Stimulated activated naive CD4-positive, alpha-beta T cell (primary cell): ENCODE measurements around the gene CREB5.
"Not testable (repeated sequence)": the region's sequence is repeated elsewhere in the genome, so short reads cannot be mapped to it uniquely, and the experiment has no call there.

Experiments
- DNase-seq, 6 experiments: peaks; one replicate each; lab custom pipeline; 2025; lab: John Stamatoyannopoulos, UW

Gene CREB5

DNA sequence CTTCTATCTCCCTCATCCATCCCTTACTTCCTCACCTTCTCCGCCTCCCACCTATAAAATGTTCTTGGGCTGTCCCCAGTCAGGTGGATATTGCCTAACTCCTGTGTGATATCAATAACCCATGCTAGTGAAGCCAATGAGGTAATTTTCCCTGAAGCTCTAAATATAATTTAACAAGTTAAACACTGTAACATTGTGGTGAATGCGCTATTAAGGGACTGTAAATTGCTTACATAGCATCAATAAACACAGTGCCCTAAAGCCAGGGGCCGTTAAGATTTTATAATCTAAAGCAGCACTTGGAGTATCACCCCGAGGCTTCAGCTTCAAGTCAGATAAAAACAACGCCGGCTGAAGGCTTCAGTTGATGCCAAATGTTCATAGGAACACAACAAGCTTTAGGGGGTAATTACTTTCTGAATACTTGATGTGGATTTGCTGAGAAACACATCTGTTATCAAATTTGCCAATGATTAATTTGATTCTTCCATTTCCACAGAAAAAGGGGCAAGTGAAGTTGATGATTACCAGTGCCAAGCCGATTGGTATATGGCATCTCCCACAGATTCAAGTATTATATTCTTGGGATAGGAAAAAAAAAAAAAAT is 138.4 kb downstream of the CREB5 start:
- DNase-seq: no peak

DNA sequence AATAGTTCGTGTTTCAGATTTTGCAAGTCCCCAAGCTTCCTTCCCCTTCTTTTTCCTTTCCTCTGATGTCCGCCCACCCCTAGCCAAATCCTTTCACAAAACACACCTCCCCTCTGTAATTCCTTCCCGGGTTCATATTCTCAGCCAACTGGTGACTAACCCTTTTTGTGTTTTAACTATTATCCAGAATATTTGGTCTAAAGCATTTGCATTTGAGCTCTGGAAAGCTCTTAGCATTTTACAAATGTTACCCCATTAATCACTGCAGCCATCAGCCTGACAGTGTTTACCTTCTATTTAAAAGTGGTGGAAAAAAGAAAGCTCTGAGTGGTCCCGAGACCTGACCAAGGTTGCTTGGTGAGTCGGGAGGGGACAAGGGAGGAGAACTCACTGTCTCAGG is 139.0 kb downstream of the CREB5 start:
- no peak for DNase-seq

DNA sequence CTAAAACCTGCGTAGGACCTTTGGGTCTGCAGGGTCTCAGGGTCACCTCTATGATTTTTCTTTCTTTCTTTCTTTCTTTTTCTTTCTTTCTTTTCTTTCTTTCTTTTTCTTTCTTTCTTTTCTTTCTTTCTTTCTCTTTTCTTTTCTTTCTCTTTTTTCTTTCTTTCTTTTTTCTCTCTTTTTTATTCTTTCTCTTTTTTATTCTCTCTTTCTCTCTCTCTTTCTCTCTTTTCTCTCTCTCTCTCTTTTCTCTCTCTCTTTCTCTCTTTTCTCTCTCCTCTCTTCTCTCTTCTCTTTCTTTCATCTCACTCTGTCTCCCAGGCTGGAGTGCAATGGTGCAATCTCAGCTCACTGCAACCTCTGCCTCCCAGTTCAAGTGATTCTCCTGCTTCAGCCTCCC is 139.4 kb downstream of the CREB5 start:
- DNase-seq: not testable (repeated sequence)

DNA sequence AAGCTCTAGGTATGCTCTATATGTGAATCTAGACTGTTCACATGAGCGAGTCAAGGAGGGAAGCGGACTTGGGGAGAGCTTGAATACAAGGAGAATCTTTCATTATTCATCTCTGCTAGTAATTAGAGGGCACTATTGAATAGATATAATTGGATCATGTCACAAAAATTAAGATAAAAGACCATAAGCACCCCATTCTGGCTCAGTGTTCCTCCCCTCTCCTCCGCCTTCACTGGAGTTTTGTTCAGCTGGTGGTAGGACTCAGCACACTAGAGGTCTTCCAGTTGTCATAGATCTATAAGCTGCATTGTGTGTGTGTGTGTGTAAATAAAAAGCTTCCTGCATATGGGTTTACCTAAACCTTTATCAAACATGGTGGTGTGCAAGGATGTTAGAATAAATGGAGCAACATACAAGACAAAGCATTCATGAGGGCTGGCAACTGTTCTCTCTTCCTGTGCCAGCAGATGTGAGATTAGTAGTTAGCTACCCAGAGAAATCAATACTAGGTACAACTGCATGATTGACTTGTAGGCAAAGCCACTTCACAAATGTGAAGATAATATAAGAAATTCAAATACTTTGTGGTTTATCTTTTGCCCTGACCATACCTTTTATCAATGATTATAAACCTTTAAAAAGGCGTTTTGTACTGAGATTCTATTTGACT is 142.6 kb downstream of the CREB5 start:
- DNase-seq: no peak

DNA sequence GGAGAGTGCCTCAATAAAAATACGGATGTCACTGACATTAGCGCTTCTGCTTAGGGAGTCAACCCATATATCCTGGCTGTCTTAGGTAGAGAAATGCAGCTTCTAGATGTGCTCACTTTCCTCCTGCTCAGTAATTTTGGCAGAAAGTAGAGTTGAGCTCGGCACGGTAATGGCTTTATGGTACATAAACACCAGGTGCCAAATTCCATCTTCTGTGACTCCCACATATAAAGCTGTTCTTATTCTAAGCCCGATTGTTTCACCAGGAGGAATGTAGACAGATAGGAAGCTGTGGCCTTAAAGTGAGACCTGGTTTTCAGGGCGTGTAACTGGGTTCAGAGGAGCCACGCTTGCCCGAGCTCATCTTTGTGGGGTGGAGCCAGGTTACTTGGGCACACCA is 143.7 kb downstream of the CREB5 start:
- DNase-seq: no peak

DNA sequence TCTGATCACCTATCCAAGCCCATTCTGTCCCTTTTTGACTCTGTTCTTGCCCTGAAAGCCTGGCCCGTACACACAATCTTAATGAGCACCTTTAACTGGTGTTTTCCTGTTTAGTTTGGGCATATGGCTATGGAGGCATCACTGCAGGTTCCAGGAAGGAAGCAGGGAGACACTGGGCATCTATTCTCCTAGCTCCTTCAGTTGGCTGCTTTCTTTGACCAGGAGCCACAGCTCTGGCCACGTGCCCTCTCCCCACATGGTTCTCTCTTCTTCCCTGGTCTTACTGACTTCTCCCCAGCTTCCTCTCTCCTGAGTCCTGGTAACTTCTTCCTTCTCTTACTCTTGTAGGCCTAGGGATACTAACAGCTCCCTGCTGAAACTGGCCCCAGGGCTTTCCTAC is 144.4 kb downstream of the CREB5 start:
- no peak for DNase-seq

DNA sequence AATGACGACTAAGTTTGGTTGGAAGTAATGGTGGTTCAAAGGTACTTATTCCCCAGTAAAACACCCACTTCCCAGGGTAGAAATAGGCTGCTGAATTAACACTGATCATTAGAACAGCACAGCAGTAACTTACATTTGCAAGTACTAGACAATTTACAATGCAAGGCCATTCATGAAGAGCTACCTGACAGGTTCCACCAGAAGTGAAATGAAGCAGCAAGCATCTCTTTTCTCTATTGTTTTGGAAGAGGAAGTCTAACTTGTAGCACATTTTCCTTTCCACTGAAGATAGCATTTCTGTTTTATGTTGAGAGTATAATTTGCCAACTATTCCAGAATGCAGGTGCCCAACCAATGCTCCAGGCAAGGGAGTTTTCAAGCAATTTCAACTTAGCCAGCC is 145.9 kb downstream of the CREB5 start:
- no peak for DNase-seq

DNA sequence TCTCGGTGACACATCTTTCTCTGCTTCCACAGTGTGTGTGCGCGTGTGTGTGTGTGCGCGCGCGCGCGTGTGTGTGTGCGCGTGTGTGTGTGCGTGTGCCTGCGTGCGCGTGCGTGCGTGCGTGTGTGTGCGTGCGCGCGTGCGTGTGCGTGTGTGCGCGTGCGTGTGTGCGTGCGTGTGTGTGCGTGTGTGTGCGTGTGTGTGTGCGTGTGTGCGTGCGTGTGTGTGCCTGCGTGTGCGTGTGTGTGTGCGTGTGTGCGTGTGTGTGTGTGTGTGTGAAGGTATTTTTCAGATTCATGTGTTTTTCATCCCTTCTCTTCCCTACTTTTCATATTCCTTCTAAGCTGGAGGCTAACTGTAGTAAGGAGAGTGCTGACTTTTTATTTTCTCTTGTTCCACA is 148.4 kb downstream of the CREB5 start:
- no peak for DNase-seq

DNA sequence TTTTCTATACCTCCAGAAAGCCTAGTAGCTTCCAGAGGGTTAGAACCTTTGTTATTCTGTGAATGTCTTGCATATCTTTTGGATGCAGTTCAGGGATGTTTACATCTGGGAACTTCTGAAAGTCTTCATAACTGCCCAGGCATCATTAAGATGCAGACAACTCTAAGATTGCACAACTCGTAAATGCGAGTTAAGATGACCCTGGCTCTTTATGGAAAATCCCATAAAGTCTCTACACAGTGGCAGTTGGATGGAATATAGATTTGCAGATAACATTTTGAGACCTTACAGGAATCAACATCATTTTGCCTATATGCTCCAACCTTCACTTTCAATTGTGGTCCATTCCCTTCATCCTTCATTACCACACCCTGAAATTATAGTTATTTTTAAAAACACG is 151.7 kb downstream of the CREB5 start:
- DNase-seq: no peak

DNA sequence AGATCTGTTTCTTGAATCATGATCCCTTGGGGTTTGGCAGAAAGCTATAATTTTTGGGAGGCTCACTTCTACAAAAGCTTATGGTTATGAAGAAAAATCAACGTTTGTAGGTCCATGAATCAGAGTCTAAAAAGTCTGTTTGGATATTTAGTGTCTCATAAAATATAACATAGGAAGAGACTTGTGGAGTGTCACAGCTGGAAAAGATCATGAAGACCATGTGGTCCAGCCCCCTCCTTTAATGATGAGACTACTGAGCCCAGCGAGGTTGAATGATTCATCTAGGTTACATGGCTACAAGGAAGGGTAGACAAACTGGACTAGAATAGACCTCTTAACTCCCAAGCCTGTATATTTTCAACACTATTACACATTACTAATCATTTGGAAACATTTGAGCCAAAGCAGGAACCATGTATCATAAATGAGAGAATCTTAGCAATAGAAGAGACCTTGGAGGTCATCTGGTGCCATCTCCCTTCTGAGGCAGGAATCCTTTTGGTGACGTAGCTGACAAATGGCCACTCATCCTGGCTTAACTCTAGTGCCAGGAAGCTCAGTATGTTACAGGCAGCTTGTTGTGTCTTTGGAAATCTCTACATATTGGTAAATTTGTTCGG is 152.5 kb downstream of the CREB5 start:
- DNase-seq: no peak

DNA sequence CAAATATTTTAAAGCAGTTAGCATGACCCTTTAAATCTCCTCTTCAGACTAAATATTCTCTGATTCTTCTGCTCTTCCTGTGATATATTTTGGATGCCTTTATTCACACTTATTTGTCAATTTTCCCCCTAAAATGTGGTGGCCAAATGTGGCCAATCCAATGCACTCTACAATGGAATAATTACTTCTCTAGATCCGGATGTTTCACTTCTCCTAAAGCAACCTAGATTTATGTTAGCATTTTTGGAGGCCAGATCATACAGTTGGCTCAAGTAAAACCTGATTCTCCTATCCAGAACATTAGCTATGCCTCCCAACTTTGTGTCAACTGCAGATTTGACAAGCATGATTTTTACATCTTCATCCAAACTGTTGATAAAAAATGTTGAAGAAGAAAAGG is 153.7 kb downstream of the CREB5 start:
- no peak for DNase-seq

DNA sequence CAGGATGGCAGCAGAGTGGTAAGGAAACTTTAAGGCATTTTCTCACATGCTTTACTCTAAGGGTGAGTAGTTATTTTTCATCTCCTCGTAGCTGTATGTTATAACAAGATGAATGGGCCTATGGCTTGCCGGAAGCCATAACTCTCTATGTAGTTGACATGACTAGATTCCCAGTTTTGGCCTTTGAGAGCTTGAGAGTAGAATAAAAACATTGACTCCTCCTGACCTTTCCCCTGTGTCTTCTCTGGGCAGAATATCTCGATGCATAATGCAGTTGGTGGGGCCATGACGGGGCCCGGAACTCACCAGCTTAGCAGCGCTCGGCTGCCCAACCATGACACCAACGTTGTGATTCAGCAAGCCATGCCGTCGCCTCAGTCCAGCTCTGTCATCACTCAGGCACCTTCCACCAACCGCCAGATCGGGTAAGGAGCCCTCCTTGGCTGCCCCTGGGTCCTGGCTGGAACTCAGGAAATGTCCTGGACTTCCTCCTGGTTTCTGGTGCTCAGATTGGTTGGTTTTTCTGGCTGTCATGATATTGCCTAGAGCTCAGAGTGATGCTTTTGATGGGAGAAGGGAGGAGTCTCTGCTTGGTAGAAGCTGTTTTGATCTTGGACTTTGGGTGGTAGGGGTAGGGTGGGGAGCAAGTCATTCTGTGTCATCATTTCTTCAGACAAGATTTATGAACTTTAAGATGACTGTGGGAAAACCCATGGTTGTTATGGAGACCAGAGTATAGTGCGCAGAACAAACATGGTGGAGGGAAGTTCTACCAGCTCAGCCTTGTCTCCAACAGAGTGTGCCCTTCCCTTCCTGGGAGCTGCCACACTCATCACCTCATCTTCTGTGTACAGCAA is 158.0 kb downstream of the CREB5 start:
- no peak for DNase-seq

DNA sequence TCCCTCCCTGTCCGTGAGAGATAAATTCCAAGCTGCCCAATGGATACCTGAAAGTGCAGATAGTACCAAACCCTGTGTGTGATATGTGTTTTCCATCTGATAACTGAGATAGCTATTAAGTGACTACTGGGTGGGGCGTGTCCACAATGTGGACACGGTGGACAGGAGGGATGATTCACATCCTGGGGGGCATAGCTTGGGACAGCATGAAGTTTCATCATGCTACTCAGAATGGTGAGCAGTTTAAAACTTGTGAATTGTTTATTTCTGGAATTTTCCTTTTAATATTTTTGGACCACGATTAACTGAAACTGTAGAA is 158.6 kb downstream of the CREB5 start:
- no peak for DNase-seq

DNA sequence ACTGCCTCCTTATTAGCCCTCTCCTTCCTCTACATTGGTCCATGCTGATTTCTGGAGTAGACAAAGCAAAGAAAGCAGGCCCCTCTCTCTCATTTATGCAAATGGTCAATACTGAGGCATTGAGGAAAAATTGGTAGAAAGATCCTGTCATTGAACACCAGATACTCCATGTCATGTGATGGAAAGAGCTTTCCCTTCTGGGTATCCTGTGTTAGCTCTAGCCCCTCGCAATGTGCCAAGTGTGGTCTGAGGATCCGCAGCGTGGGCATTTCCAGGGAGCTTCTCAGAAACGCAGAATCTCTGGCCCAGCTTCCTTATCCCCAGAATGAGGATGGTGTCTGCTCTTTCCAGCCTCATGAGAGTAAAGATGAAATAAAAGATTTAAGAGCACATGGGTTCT is 159.1 kb downstream of the CREB5 start:
- DNase-seq: no peak

DNA sequence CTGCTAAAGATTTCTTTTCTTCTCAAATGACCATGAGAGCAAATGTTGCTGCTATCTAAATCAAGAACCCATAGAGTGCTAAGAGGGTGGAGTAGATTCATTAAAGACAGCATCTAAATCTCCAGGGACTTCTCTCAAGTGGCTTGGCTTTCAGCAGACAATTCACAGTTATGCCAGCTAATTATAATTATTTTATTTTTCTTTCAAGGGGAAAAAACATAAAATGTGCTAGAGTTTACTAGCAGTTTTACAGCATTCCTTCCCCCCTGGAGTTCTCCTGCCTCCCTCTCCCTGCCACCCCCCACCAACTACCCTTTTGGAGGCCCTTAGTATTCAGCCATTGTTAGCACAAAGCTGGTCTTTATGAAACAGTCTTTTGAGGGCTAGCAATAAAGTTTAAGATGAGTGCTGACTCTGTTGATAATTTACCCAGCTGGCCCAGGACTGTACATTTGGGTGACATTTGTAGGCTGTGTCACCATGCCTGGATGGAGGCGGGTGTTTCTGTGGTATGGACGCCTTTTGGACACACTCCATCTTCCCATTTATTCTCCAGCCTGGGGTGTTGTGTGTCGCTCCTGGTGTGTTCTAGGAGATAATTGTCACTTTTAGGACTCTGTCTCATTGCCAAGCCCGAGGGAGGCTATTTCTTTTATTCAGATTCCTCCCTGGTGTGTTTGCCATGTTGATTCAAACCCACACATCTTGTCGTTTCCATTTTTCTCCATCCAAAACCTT is 160.2 kb downstream of the CREB5 start:
- no peak for DNase-seq

DNA sequence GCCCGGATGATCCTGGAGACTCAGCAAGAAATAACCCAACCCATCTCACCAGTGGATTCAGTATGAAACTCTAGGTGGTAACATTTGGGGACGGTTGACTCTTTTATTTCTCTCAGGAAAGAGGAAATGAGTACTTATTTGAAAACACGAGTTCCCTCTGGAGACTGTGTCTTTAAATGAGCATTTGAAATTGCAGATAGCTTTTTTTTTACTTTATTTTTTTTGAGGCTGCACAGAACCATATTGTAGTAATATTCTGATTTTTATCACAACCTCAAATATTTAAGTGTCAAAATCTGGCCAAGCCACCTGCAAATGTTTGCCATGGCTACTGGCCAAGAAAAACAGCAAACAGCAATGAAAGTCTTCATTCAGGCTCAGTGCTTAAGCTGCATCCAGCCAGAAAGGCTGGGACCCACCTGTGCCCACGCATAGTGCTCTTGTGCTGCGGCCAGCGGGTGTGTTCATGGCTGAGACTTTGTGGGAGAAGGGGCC is 160.8 kb downstream of the CREB5 start:
- no peak for DNase-seq

DNA sequence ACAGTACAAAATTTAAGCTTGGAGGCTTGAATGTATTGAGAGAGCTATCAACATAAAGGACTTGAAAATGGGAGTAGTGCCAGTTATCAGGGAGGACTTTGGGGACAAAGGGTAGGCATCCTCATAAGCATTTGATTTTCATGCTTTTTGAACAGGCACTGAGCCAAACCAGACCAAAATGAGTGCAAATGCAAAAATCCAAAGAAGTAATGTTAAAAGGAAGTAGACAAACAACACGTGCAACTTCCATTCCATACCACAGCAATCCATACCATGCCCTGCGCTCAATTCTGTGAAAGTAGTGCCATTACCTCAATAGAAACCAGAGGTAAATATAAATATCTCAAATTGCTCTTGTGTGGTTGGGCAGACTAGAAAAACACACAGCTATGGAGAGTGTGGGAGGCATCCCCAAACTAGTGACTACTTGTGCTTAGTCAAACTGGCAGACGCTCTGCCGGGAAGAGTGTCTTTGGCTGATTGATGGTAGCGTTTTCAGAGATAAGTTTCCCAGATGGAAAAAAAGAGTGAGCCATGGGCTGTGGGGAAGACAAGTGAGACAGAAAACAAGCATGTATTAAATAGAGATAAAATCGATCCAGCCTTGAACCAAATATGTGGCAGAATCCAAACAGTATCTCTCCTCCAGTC is 161.5 kb downstream of the CREB5 start:
- DNase-seq: no peak

DNA sequence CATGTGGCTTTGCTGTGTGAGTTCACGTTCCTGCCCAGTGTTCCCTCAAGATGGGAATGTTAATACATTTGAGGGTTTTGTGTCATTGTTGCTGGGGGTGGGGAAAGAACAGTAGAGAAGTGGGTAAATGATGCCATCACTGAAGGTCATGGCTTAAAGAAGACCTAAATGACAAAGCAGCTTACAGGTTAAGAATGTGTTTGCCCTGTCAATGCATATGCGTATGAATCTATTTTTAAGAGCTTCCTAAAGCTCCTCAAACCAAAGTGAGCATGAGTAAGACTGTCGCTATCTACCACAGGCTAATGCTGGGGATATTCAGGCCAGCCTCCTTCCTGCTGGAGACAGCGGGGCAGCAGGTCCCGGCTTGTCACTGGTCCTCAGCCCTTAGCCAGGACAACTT is 162.9 kb downstream of the CREB5 start:
- no peak for DNase-seq

DNA sequence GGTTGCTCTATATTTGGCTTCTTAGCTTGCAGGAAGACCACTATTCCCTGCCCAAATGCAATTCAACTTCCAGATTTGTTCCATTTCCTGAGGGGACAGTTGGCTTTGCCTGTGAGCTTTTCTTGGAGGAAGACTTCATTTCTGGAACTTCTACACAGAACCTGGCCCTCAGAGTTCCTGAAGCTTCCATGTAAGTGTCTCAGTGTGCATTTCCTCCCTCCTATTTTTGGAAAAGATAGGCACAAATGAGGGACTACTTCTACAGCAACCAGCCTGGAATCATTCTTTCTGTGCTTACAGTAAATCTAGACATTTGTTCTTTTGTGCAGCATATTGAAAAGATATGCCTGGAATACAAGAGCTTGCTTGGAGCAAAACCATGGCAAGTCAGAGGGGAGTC is 164.3 kb downstream of the CREB5 start:
- DNase-seq: no peak

DNA sequence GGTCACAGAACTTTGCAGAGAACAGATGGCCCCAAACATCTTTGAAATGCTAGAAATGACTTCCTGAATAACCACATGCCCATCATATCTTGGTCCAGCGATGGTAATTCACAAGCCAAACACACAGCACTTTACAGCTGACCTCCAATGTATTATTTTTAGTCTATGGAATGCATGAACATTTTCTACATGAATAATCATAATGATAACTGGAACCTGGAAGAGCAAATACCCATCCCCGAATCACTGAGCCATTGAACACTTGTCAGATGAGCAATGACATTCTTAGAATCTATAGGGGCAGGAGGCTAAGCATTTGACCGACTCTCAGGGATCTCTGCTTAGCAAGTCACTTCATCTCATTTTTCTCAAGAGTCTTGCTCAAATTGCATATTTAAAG is 167.3 kb downstream of the CREB5 start:
- DNase-seq: no peak

DNA sequence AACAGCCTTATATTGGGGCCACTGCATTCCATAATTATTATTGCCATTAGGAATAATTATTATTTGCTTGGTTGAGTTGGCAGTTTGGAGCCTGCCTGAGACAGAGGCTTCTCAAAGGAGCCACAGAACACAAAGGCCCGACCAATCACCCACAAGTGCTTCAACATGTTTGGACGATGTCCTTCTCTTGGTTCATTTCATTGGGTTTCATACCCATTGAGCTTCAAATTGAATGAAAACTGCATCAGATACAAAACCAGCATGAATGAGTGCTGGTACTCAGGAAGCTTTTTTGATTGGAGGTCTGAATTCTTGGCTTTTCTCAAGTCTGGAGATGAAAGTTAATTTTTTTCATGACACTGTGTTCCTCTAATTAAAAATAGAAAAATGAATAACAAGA is 168.3 kb downstream of the CREB5 start:
- DNase-seq: no peak

DNA sequence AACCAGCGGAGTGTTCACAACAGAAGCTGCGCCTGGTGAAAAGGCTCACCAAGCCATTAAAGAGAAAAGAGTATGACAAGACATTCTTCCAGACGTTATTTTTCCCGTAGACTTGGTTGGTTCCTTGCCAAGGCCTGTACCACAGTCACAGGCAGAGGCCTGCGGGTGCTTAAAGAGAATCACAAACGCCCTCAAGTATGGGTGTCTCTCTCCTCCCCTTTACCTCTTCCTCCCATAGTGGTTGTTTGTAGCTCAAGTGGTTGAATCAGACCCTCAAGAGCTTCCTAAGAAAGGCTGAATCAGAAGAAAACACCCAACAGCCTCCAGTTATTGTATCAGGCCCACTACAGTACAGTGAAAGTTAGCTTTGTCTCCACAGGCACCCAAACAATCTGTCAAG is 169.0 kb downstream of the CREB5 start:
- DNase-seq: no peak
